ENCODE results near the gene BTBD7.

BTBD7 gene, protein sequence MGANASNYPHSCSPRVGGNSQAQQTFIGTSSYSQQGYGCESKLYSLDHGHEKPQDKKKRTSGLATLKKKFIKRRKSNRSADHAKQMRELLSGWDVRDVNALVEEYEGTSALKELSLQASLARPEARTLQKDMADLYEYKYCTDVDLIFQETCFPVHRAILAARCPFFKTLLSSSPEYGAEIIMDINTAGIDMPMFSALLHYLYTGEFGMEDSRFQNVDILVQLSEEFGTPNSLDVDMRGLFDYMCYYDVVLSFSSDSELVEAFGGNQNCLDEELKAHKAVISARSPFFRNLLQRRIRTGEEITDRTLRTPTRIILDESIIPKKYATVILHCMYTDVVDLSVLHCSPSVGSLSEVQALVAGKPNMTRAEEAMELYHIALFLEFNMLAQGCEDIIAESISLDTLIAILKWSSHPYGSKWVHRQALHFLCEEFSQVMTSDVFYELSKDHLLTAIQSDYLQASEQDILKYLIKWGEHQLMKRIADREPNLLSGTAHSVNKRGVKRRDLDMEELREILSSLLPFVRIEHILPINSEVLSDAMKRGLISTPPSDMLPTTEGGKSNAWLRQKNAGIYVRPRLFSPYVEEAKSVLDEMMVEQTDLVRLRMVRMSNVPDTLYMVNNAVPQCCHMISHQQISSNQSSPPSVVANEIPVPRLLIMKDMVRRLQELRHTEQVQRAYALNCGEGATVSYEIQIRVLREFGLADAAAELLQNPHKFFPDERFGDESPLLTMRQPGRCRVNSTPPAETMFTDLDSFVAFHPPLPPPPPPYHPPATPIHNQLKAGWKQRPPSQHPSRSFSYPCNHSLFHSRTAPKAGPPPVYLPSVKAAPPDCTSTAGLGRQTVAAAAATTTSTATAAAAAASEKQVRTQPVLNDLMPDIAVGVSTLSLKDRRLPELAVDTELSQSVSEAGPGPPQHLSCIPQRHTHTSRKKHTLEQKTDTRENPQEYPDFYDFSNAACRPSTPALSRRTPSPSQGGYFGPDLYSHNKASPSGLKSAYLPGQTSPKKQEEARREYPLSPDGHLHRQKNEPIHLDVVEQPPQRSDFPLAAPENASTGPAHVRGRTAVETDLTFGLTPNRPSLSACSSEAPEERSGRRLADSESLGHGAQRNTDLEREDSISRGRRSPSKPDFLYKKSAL

DNA sequence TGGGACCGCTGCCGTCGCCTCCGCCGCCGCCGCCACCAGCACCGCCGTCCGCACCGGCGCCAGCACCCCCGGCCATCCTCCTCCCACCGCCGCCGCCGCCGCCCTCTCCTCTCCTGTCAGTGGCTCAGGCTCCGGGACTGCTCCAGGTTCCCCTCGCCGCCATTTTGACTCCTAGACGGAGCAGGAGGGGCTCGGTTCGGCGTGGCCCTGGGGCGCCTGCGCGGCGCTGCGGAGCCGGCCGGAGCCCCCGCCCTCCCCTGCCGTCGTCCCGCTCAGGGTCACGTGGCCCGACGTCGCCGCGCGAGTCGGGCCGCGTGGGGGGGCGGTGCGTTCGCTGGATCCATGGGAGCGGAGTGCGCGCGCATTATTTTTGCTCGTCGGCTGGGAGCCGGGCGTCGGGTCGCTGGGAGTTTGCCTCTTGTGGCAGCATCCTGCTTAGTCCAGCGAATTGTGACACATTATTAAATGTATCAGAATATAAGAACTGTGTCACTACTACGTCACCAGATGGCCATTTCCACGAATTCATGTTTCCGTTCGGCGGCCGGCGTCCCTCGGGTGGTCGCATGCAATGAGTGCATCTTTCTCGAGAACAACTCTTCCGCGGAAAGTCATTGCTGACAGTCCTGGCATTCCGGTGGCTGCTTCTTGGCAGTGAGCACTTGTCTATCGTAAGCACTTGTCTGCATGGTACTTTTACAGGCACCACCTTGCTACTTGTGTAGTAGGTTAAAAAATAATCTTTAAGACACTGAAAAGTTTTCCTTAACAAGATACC is at the start of gene BTBD7:
Gene BTBD7, minus strand, starts transcription at position 184 of the 778 bp plus-strand sequence. CDS start 36,985 bp downstream, outside the sequence.
- peak; percentile 96 for DNase-seq
- H3K36me3 ChIP-seq, result no peaks in the 10 kb centered on the region; the same call in 1 of the 2 replicates
- H3K27me3 ChIP-seq (ENCODE audit: insufficient read depth, low read depth, severe bottlenecking), result no peaks in the 10 kb centered on the region
- H3K4me3 ChIP-seq (ENCODE audit: low read depth, low read length), result peak within 1 kb of the TSS; percentile 67
- peak within 1 kb of the TSS; percentile 95 for H3K27ac ChIP-seq
- peaks cover 11% of the 10 kb centered on the region for H3K9me3 ChIP-seq (ENCODE audit: severe bottlenecking)
- TF ChIP-seq, protein P1, sequence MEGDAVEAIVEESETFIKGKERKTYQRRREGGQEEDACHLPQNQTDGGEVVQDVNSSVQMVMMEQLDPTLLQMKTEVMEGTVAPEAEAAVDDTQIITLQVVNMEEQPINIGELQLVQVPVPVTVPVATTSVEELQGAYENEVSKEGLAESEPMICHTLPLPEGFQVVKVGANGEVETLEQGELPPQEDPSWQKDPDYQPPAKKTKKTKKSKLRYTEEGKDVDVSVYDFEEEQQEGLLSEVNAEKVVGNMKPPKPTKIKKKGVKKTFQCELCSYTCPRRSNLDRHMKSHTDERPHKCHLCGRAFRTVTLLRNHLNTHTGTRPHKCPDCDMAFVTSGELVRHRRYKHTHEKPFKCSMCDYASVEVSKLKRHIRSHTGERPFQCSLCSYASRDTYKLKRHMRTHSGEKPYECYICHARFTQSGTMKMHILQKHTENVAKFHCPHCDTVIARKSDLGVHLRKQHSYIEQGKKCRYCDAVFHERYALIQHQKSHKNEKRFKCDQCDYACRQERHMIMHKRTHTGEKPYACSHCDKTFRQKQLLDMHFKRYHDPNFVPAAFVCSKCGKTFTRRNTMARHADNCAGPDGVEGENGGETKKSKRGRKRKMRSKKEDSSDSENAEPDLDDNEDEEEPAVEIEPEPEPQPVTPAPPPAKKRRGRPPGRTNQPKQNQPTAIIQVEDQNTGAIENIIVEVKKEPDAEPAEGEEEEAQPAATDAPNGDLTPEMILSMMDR (IDR thresholded peaks at IDR 0.05; ENCODE audit: low read depth, low read length), result peak; percentile 32; the same call in 1 of the 2 replicates

DNA sequence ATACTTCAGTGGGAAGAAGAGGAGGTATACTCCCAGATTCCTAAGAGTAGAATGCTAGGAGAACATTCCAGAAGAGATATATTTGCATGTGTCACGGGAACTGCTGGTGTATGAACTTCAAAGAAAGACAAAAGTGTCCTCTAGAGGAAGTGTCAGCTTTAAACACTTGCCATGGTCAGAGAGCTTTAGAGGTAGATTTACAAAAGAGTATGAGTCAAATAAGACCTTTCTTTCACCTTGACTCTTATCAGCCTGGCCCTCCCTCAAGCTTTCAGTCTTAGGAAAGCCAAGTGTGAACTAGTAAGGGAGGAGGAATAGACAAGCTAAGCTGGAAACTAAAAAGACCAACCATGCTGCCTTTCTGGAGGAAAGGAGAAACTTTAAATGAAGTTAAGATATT is 48.8 kb upstream of the BTBD7 start:
- TF ChIP-seq, protein P1 (IDR thresholded peaks at IDR 0.05; ENCODE audit: low read depth, low read length), result no peak
- Histone ChIP-seq H3K36me3 (no peaks in the 10 kb centered on the region), H3K9me3 (ENCODE audit: severe bottlenecking) (no peaks in the 10 kb centered on the region), H3K27me3 (ENCODE audit: insufficient read depth, low read depth, severe bottlenecking) (no peaks in the 10 kb centered on the region), H3K27ac (no peak overlapping the region), H3K4me3 (ENCODE audit: low read depth, low read length) (no peak overlapping the region)
- DNase-seq, result no peak

DNA sequence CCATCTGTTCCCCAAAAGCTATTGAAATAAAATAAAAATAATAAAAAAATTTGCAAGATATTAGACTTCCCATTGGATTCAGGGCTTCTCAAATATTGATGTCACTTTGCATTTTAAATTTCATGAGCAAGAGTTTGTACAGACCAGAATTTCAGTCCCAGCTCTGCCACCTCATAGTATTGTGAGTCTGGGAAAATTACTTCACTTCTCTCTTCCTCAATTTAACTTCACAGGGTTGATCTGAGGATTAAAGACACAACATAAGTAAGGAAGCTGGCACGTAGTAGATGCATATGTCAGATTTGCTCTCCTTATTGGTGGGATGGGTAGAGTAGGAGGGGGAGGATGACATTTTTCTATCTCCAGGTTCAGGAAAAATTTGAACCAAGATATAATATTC is 47.0 kb upstream of the BTBD7 start:
- DNase-seq, result no peak
- Histone ChIP-seq H3K27me3 (ENCODE audit: insufficient read depth, low read depth, severe bottlenecking) (no peaks in the 10 kb centered on the region), H3K4me3 (ENCODE audit: low read depth, low read length) (no peak overlapping the region), H3K36me3 (no peaks in the 10 kb centered on the region), H3K9me3 (ENCODE audit: severe bottlenecking) (no peaks in the 10 kb centered on the region), H3K27ac (no peak overlapping the region)
- TF ChIP-seq, protein P1 (IDR thresholded peaks at IDR 0.05; ENCODE audit: low read depth, low read length), result no peak

DNA sequence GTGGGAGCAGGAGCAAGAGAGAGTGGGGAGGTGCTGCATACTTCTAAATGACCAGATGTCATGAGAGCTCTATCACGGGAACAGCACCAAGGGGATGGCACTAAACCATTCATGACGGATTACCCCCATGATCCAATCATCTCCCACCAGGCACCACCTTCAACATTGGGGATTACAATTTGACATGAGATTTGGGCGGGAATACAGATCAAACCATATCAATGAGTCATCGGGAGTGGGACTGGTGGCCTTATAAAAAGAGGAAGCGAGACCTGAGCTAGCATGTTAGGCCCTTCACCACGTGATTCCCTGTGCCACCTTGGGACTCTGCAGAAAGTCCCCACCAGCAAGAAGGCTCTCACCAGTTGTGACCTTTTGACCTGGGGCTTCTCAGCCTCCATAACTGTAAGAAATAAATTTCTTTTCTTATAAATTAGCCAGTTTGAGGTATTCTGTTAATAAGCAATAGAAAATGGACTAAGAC is 42.9 kb upstream of the BTBD7 start:
- H3K9me3 ChIP-seq (ENCODE audit: severe bottlenecking), result no peaks in the 10 kb centered on the region
- no peak overlapping the region for H3K27ac ChIP-seq
- DNase-seq, result no peak
- no peak overlapping the region for H3K4me3 ChIP-seq (ENCODE audit: low read depth, low read length)
- TF ChIP-seq, protein P1 (IDR thresholded peaks at IDR 0.05; ENCODE audit: low read depth, low read length), result no peak
- H3K27me3 ChIP-seq (ENCODE audit: insufficient read depth, low read depth, severe bottlenecking), result no peaks in the 10 kb centered on the region
- no peaks in the 10 kb centered on the region for H3K36me3 ChIP-seq

DNA sequence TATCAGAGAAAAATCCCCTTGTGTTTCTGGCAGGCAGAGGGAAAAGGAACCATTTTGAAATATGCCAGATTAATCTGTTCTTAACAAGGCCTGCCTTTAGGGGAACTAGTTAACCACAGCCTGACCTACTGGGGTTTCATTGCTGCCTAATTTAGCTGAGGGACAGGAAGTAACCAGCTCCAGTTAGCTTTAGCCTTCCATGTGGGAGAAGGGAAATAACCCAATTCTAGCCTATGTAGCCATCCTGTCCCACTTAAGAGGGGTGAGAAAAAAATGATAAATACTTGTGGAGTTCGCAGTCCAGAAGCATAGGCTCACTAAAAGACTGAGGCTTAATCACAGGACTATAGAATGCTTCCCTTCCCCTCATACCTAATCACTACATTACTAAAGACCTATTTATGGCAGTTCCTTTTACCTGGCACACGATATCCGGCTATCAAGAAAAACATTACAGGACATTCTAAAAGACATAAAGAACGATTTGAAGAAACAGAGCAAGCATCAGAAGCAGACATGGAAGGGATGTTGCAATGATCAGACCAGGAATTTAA is 37.0 kb upstream of the BTBD7 start:
- H3K27ac ChIP-seq, result peak overlapping the region; percentile 32
- TF ChIP-seq, protein P1 (IDR thresholded peaks at IDR 0.05; ENCODE audit: low read depth, low read length), result no peak

More for the DNA sequence above, 37.0 kb upstream of the BTBD7 start:
- H3K9me3 ChIP-seq (ENCODE audit: severe bottlenecking), result no peaks in the 10 kb centered on the region
- H3K4me3 ChIP-seq (ENCODE audit: low read depth, low read length), result no peak overlapping the region
- H3K36me3 ChIP-seq, result no peaks in the 10 kb centered on the region
- DNase-seq, result no peak
- H3K27me3 ChIP-seq (ENCODE audit: insufficient read depth, low read depth, severe bottlenecking), result no peaks in the 10 kb centered on the region
